Keratinocyte (primary cell): ENCODE measurements around the gene B3GNT5. TPM values are rescaled to one million over a fixed set of nuclear protein-coding genes. Genes with fewer than 3 reads are reported as not detected.

Experiments
- DNase-seq: peaks from one replicate; pipeline ENCODE4 v3.0.0-alpha.2; 2011; ENCODE audit warnings: low read depth, missing footprints, low spot score
- FAIRE-seq: peaks from 2 replicates; lab custom pipeline; 2011; peaks lifted over from hg19 to GRCh38; lab: Jason Lieb, UNC
- H2AFZ ChIP-seq: 2 replicates; pipeline ENCODE4 v1.6.0; 2012; ENCODE audit warnings: low read length, control low read depth, inconsistent platforms; ENCODE audit not compliant: control insufficient read depth
- H3K27ac ChIP-seq: 2 replicates; pipeline ENCODE4 v1.5.1; 2011; ENCODE audit warnings: low read length; ENCODE audit not compliant: control insufficient read depth, insufficient read depth
- H3K27me3 ChIP-seq: 3 replicates; pipeline ENCODE4 v1.6.0; 2011; ENCODE audit warnings: low read length; ENCODE audit not compliant: control insufficient read depth, insufficient read depth; ENCODE audit errors: extremely low read depth
- H3K36me3 ChIP-seq, 2 experiments: 2 replicates in 1 of 2; 3 replicates in 1 of 2; pipeline ENCODE4 v1.5.1; 2011; ENCODE audit warnings: low read length in 2 of 2, mild to moderate bottlenecking in 1 of 2; ENCODE audit not compliant: control insufficient read depth in 2 of 2, insufficient read depth in 2 of 2; ENCODE audit errors: extremely low read depth in 1 of 2
- H3K4me1 ChIP-seq: 3 replicates; pipeline ENCODE4 v1.5.1; 2011; ENCODE audit warnings: low read length; ENCODE audit not compliant: control insufficient read depth, insufficient read depth; ENCODE audit errors: extremely low read depth
- H3K4me2 ChIP-seq: 3 replicates; pipeline ENCODE4 v1.6.0; 2011; ENCODE audit warnings: low read depth, low read length; ENCODE audit not compliant: control insufficient read depth, insufficient read depth; ENCODE audit errors: extremely low read depth
- H3K4me3 ChIP-seq, 3 experiments: fragments of 200-600 bp in 1 of 3; sonication (generic) in 1 of 3; 2 replicates in 2 of 3; 3 replicates in 1 of 3; pipeline ENCODE4 v1.5.1; 2011 to 2016; ENCODE audit warnings: low read length in 3 of 3, mild to moderate bottlenecking in 3 of 3, control low read depth in 2 of 3, inconsistent platforms in 1 of 3, low read depth in 1 of 3, mixed read lengths in 1 of 3, mixed run types in 1 of 3, moderate library complexity in 1 of 3; ENCODE audit not compliant: control insufficient read depth in 2 of 3, insufficient read depth in 2 of 3; ENCODE audit errors: extremely low read depth in 1 of 3
- H3K79me2 ChIP-seq: 2 replicates; pipeline ENCODE4 v1.6.0; 2012; ENCODE audit warnings: low read length; ENCODE audit not compliant: control insufficient read depth, insufficient read depth
- H3K9ac ChIP-seq: 3 replicates; pipeline ENCODE4 v1.6.0; 2011; ENCODE audit warnings: low read length; ENCODE audit not compliant: control insufficient read depth, insufficient read depth; ENCODE audit errors: extremely low read depth
- H3K9me1 ChIP-seq: 3 replicates; pipeline ENCODE4 v1.6.0; 2011; ENCODE audit warnings: low read length; ENCODE audit not compliant: control insufficient read depth, insufficient read depth; ENCODE audit errors: extremely low read depth
- H3K9me3 ChIP-seq: 2 replicates; pipeline ENCODE4 v1.5.1; 2012; ENCODE audit warnings: low read depth, low read length; ENCODE audit not compliant: control insufficient read depth
- H4K20me1 ChIP-seq: 3 replicates; pipeline ENCODE4 v1.6.0; 2011; ENCODE audit warnings: low read length; ENCODE audit not compliant: control insufficient read depth, insufficient read depth; ENCODE audit errors: extremely low read depth
- CTCF ChIP-seq, 3 experiments: IDR thresholded peaks in 1 of 3; conservative IDR thresholded peaks in 1 of 3; optimal IDR thresholded peaks in 1 of 3; 2 replicates in 2 of 3; 3 replicates in 1 of 3; pipeline versions ENCODE3 to v1.5.1; 2011; ENCODE audit warnings: low read length in 3 of 3, mild to moderate bottlenecking in 3 of 3, moderate library complexity in 2 of 3, control low read depth in 1 of 3, inconsistent platforms in 1 of 3; ENCODE audit not compliant: insufficient read depth in 2 of 3; ENCODE audit errors: extremely low read depth in 1 of 3
- EZH2 ChIP-seq: IDR thresholded peaks from one replicate; pipeline ENCODE4 v1.6.1; 2012; ENCODE audit warnings: inconsistent platforms, mild to moderate bottlenecking, low read length, moderate library complexity
- dilution Hi-C: fragments of 300-500 bp; cut with MboI; formaldehyde crosslinking; loops from one replicate; pipeline ENCODE4 v1.7.0; 2020; ENCODE audit warnings: low sequenced_read_pairs; ENCODE audit not compliant: extremely low pct_ligation_motif_present
- polyA plus RNA-seq, 5 experiments: library from polyadenylated mRNA; depleted of rRNA in 3 of 5; stranded (reverse) in 3 of 5; stranded (forward) in 1 of 5; unstranded in 1 of 5; fragments of >200 nt; gene quantifications; 1 replicate in 1 of 5; 2 replicates in 3 of 5; 3 replicates in 1 of 5; pipeline versions ENCODE4 v1.2.1 to v1.2.3, GENCODE V29; 2011 to 2012; ENCODE audit warnings: missing spikeins in 2 of 5, low read depth in 1 of 5, low replicate concordance in 1 of 5

B3GNT5 gene
- polyA plus RNA-seq, 1 donor (not counting 4 experiments of a cell fraction or from before 2014, with no cell fraction given): 66.6 TPM

DNA sequence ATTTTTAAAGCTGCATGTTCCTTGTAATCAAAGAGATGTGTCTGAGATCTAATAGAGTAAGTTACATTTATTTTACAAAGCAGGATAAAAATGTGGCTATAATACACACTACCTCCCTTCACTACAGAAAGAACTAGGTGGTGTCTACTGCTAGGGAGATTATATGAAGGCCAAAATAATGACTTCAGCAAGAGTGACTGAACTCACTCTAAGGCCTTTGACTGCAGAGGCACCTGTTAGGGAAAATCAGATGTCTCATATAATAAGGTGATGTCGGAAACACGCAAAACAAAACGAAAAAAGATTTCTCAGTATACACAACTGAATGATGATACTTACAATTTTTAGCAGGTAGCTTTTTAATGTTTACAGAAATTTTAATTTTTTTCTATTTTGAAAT is 19.1 kb downstream of the B3GNT5 start:
- dilution Hi-C loops: no loop called here
- H3K9me1 ChIP-seq: peaks cover 2% of the 10 kb centered on the region
- H3K4me3 ChIP-seq: no peak overlapping the region
- no peak overlapping the region for H2AFZ ChIP-seq
- no peaks in the 10 kb centered on the region for H3K9me3 ChIP-seq
- H3K4me1 ChIP-seq: peaks cover 56% of the 10 kb centered on the region
- H3K27ac ChIP-seq: no peak overlapping the region
- H3K27me3 ChIP-seq: no peaks in the 10 kb centered on the region
- H3K4me2 ChIP-seq: no peak overlapping the region
- H4K20me1 ChIP-seq: no peaks in the 10 kb centered on the region
- H3K79me2 ChIP-seq: peaks cover 72% of the 10 kb centered on the region
- TF ChIP-seq EZH2 (no peak), CTCF (optimal IDR thresholded peaks at IDR 0.05 in 1 of 3, IDR thresholded peaks at IDR 0.05 in 1 of 3, conservative IDR thresholded peaks at IDR 0.05 in 1 of 3; ENCODE audit: extremely low read depth in 1 of 3, insufficient read depth in 2 of 3, low read length in 3 of 3) (no peak)
- no peak overlapping the region for H3K9ac ChIP-seq
- no peak for FAIRE-seq
- no peak for DNase-seq
- peaks cover 8 to 16% of the 10 kb centered on the region in 2 experiments for H3K36me3 ChIP-seq

- peaks cover 4 to 16% of the 10 kb centered on the region in 2 experiments for H3K36me3 ChIP-seq
- no peaks in the 10 kb centered on the region for H3K27me3 ChIP-seq
- peaks cover under 1% of the 10 kb centered on the region for H3K9me1 ChIP-seq
- H4K20me1 ChIP-seq: no peaks in the 10 kb centered on the region
- no peak for TF ChIP-seq EZH2
- H3K9ac ChIP-seq: no peak overlapping the region
- dilution Hi-C loops: no loop called here
- no peaks in the 10 kb centered on the region for H3K9me3 ChIP-seq
- no peak overlapping the region for H3K4me3 ChIP-seq
- H3K4me2 ChIP-seq: no peak overlapping the region
- FAIRE-seq: no peak
- no peak overlapping the region for H3K27ac ChIP-seq
- no peak overlapping the region for H2AFZ ChIP-seq
- H3K4me1 ChIP-seq: peaks cover 49% of the 10 kb centered on the region
- H3K79me2 ChIP-seq: peaks cover 66% of the 10 kb centered on the region
- DNase-seq: no peak
Observed at GRCh38 chr3:183272791-183273190, 19.7 kb downstream of the B3GNT5 start.

DNA sequence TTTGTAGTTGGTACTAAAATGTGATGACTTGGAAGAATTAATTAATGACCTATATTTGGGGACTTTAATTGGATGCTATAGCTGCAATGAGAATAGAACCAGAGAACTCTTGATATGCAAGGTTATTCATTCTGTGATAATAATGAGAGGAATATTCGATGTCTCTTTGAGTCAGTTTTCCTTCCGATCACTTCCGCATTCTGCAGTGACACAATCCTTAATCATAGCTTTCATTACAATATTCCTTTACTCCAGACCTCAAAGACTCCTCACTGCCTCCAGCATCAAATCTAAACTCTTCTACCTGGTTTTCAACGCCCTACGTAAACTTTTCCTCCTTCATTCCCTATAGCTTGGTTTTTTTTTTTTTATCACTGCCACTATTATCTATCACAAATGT is 21.6 kb downstream of the B3GNT5 start:
- peaks cover 47% of the 10 kb centered on the region for H3K79me2 ChIP-seq
- no peaks in the 10 kb centered on the region for H4K20me1 ChIP-seq
- H3K27ac ChIP-seq: peak overlapping the region; percentile 68
- no peaks in the 10 kb centered on the region for H3K27me3 ChIP-seq
- no peak overlapping the region for H2AFZ ChIP-seq
- peak overlapping the region; percentile 66 for H3K4me2 ChIP-seq
- H3K9ac ChIP-seq: peak overlapping the region; percentile 9
- H3K9me3 ChIP-seq: no peaks in the 10 kb centered on the region
- H3K4me1 ChIP-seq: peaks cover 42% of the 10 kb centered on the region
- DNase-seq (no peak), FAIRE-seq (peak; percentile 97)
- H3K9me1 ChIP-seq: no peaks in the 10 kb centered on the region
- H3K36me3 ChIP-seq: peaks cover 4 to 16% of the 10 kb centered on the region in 2 experiments
- dilution Hi-C loops: no loop called here
- TF ChIP-seq CTCF (optimal IDR thresholded peaks at IDR 0.05 in 1 of 3, IDR thresholded peaks at IDR 0.05 in 1 of 3, conservative IDR thresholded peaks at IDR 0.05 in 1 of 3; ENCODE audit: extremely low read depth in 1 of 3, insufficient read depth in 2 of 3, low read length in 3 of 3) (no peak), EZH2 (no peak)
- peak overlapping the region in 1 of 3 experiments; percentile 6 for H3K4me3 ChIP-seq
